HG03457 (cell line): ENCODE data around the gene SLC26A1.

Experiments
- ATAC-seq: cut with Tn5 transposase; IDR thresholded peaks from one replicate; pipeline ENCODE4 v1.9.1; 2021; ENCODE audit warnings: moderate number of reproducible peaks; ENCODE audit not compliant: unreplicated experiment

Gene SLC26A1

GRCh38 chr4:993111-994029 lies at the start of gene SLC26A1:
Gene SLC26A1, minus strand, starts transcription at chr4:993404. Its CDS starts 1,701 bp downstream, at chr4:991703.
- ATAC-seq: no peak

GRCh38 chr4:1042352-1043055 lies 49.3 kb upstream of the SLC26A1 start:
- no peak for ATAC-seq

- ATAC-seq: no peak
Measured at GRCh38 chr4:1041936-1042330, 48.7 kb upstream of the SLC26A1 start.

GRCh38 chr4:1041147-1041935 lies 48.1 kb upstream of the SLC26A1 start:
- no peak for ATAC-seq

- ATAC-seq: no peak
Measured at GRCh38 chr4:1040344-1041146, 47.3 kb upstream of the SLC26A1 start.

GRCh38 chr4:1039493-1040343 lies 46.5 kb upstream of the SLC26A1 start:
- no peak for ATAC-seq

GRCh38 chr4:1038948-1039492 lies 45.8 kb upstream of the SLC26A1 start:
- no peak for ATAC-seq

- no peak for ATAC-seq
Measured at GRCh38 chr4:1036976-1037810, 44.0 kb upstream of the SLC26A1 start.

GRCh38 chr4:1036095-1036494 lies 42.9 kb upstream of the SLC26A1 start:
- ATAC-seq: no peak

GRCh38 chr4:1035510-1035909 lies 42.3 kb upstream of the SLC26A1 start:
- no peak for ATAC-seq

- no peak for ATAC-seq
Measured at GRCh38 chr4:1033840-1034551, 40.8 kb upstream of the SLC26A1 start.

- ATAC-seq: no peak
Measured at GRCh38 chr4:1032861-1033260, 39.7 kb upstream of the SLC26A1 start.

- no peak for ATAC-seq
Measured at GRCh38 chr4:1031956-1032795, 39.0 kb upstream of the SLC26A1 start.

GRCh38 chr4:1031346-1031745 lies 38.1 kb upstream of the SLC26A1 start:
- ATAC-seq: no peak

GRCh38 chr4:1030559-1030958 lies 37.4 kb upstream of the SLC26A1 start:
- no peak for ATAC-seq

GRCh38 chr4:1030031-1030430 lies 36.8 kb upstream of the SLC26A1 start:
- no peak for ATAC-seq

GRCh38 chr4:1029529-1029928 lies 36.3 kb upstream of the SLC26A1 start:
- ATAC-seq: no peak
